HepG2 (cell line): ENCODE results near the gene LPXN. TPM values are rescaled to one million over a fixed set of nuclear protein-coding genes. Genes with fewer than 3 reads are reported as not detected.

ENCODE experiments used
- BRCA1 ChIP-seq: sonication (generic); formaldehyde crosslinking; IDR thresholded peaks from 2 replicates; pipeline ENCODE4 v1.4.0; 2020; ENCODE audit warnings: missing genetic modification reagents
- CEBPG ChIP-seq: IDR thresholded peaks from 2 replicates; pipeline ENCODE4 v1.6.1; 2016
- E2F1 ChIP-seq: sonication (generic); formaldehyde crosslinking; IDR thresholded peaks from 2 replicates; pipeline ENCODE4 v1.5.0; 2020; ENCODE audit warnings: missing genetic modification reagents
- HHEX ChIP-seq: IDR thresholded peaks from 2 replicates; pipeline ENCODE4 v1.6.1; 2016; ENCODE audit warnings: control low read depth
- KDM3A ChIP-seq: IDR thresholded peaks from 2 replicates; pipeline ENCODE4 v1.6.1; 2018; ENCODE audit warnings: low read depth, missing compliant biosample characterization
- MXI1 ChIP-seq: IDR thresholded peaks from 3 replicates; pipeline ENCODE4 v1.6.1; 2012; ENCODE audit warnings: low read depth, low read length, inconsistent platforms, borderline replicate concordance
- MYNN ChIP-seq: sonication (generic); formaldehyde crosslinking; IDR thresholded peaks from 2 replicates; pipeline ENCODE4 v1.4.0; 2020; ENCODE audit warnings: mild to moderate bottlenecking, low read depth, missing genetic modification reagents
- RELA ChIP-seq: sonication (generic); formaldehyde crosslinking; IDR thresholded peaks from 2 replicates; pipeline ENCODE4 v1.4.0; 2020; ENCODE audit warnings: missing genetic modification reagents
- RFX1 ChIP-seq: fragments of 450-650 bp; IDR thresholded peaks from 2 replicates; pipeline ENCODE4 v1.6.1; 2017
- SMAD9 ChIP-seq: sonication (generic); formaldehyde crosslinking; IDR thresholded peaks from 2 replicates; pipeline ENCODE4 v1.5.1; 2020; ENCODE audit warnings: mild to moderate bottlenecking, missing genetic modification reagents
- STAT6 ChIP-seq: sonication (generic); formaldehyde crosslinking; IDR thresholded peaks from 2 replicates; pipeline ENCODE4 v1.4.0; 2020; ENCODE audit warnings: missing genetic modification reagents, mild to moderate bottlenecking, borderline replicate concordance
- SUZ12 ChIP-seq: fragments of 150-350 bp; IDR thresholded peaks from 2 replicates; pipeline ENCODE4 v1.6.1; 2014; ENCODE audit warnings: low read depth, low read length
- TCF12 ChIP-seq, 2 experiments: fragments of 450-650 bp in 1 of 2; sonication (generic) in 1 of 2; formaldehyde crosslinking in 1 of 2; IDR thresholded peaks; 2 replicates each; pipeline versions ENCODE4 v1.6.1 to v1.8.0; 2017 to 2022; ENCODE audit warnings: antibody characterized with exemption in 1 of 2, mild to moderate bottlenecking in 1 of 2, missing genetic modification reagents in 1 of 2, moderate library complexity in 1 of 2
- TSC22D2 ChIP-seq: sonication (generic); formaldehyde crosslinking; IDR thresholded peaks from 2 replicates; pipeline ENCODE4 v1.5.1; 2020; ENCODE audit warnings: missing genetic modification reagents, mild to moderate bottlenecking, borderline replicate concordance
- ZBTB8A ChIP-seq: sonication (generic); formaldehyde crosslinking; IDR thresholded peaks from 2 replicates; pipeline ENCODE4 v1.4.0; 2020; ENCODE audit warnings: mild to moderate bottlenecking, low read depth, missing genetic modification reagents, borderline replicate concordance
- ZNF225 ChIP-seq: sonication (generic); formaldehyde crosslinking; IDR thresholded peaks from 2 replicates; pipeline ENCODE4 v1.4.0; 2020; ENCODE audit warnings: mild to moderate bottlenecking, missing genetic modification reagents
- ZNF333 ChIP-seq: sonication (generic); formaldehyde crosslinking; IDR thresholded peaks from 2 replicates; pipeline ENCODE4 v1.4.0; 2020; ENCODE audit warnings: mild to moderate bottlenecking, missing genetic modification reagents, borderline replicate concordance
- ZNF33B ChIP-seq: sonication (generic); formaldehyde crosslinking; IDR thresholded peaks from 2 replicates; pipeline ENCODE4 v1.5.1; 2020; ENCODE audit warnings: mild to moderate bottlenecking, missing genetic modification reagents
- ZNF350 ChIP-seq: sonication (generic); formaldehyde crosslinking; IDR thresholded peaks from 2 replicates; pipeline ENCODE4 v1.4.0; 2020; ENCODE audit warnings: mild to moderate bottlenecking, low read depth, missing genetic modification reagents, borderline replicate concordance
- ZNF367 ChIP-seq: sonication (generic); formaldehyde crosslinking; IDR thresholded peaks from 2 replicates; pipeline ENCODE4 v1.4.0; 2020; ENCODE audit warnings: missing genetic modification reagents, borderline replicate concordance
- ZNF432 ChIP-seq: sonication (generic); formaldehyde crosslinking; IDR thresholded peaks from 2 replicates; pipeline ENCODE4 v1.5.0; 2020; ENCODE audit warnings: missing genetic modification reagents, mild to moderate bottlenecking, borderline replicate concordance
- ZNF710 ChIP-seq: sonication (generic); formaldehyde crosslinking; IDR thresholded peaks from 2 replicates; pipeline ENCODE4 v1.5.0; 2020; ENCODE audit warnings: mild to moderate bottlenecking, missing genetic modification reagents, borderline replicate concordance
- ZNF879 ChIP-seq: sonication (generic); formaldehyde crosslinking; IDR thresholded peaks from 2 replicates; pipeline ENCODE4 v1.8.1; 2023; ENCODE audit warnings: missing genetic modification reagents
- polyA plus RNA-seq, 8 experiments: library from polyadenylated mRNA; depleted of rRNA in 3 of 8; stranded (reverse) in 7 of 8; unstranded in 1 of 8; fragments of >200 nt; fragmentation: Illumina TruSeq in 4 of 8; extraction: Trizol in 4 of 8; gene quantifications; 2 replicates each; pipeline versions ENCODE4 v1.2.1 to v1.2.3, GENCODE V29; 2011 to 2016; ENCODE audit warnings: low read depth in 4 of 8, missing spikeins in 1 of 8, mixed read lengths in 1 of 8; ENCODE audit not compliant: insufficient read depth in 1 of 8
- total RNA-seq, 5 experiments: library from RNA; depleted of rRNA; stranded (reverse); fragments of >200 nt; fragmentation: Illumina TruSeq; extraction: Trizol; gene quantifications; 2 replicates each; pipeline ENCODE4 v1.2.3, GENCODE V29; 2016; ENCODE audit warnings: low read depth in 1 of 5
- TF ChIP-seq, protein P1 (sequence below): IDR thresholded peaks from 2 replicates; pipeline ENCODE4 v1.6.1; 2012; ENCODE audit warnings: inconsistent platforms
- TF ChIP-seq, protein P2 (sequence below): sonication (generic); formaldehyde crosslinking; IDR thresholded peaks from 2 replicates; pipeline ENCODE4 v1.8.0; 2022; ENCODE audit warnings: missing genetic modification reagents, low read depth, mild to moderate bottlenecking, borderline replicate concordance

The LPXN gene
- total and polyA plus RNA-seq, 2 of the 13 experiments (the other 11 are each of a cell fraction or from before 2014, with no cell fraction given), result 1.7 to 3.5 TPM

DNA sequence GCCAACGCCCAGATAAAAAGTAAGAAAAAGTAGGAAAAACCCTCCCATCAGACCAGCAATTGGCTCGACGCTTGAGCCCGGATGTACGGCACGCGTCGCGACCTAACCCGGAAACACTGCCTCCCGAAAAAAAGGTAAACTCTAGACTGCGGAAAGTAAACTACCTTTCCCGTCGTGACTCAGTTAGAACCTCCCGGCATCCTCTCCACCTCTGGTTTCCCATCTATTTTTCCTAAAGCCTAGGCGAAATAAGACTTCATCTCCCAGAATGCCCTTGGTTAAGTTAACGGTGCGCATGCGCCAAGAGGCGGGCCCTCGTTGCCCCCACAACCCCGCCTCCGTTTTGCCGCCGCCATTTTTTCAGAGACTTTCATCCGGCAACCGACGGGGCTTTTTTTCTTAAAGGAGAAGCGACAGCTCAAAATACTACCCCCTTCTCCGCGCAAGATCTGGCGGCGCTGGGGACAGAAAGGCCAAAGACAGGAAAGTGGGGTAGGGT, 2.5 kb upstream of the LPXN start (continued):
- no peak for TF ChIP-seq STAT6 (CRISPR knock-in tag)
- no peak for TF ChIP-seq BRCA1 (CRISPR knock-in tag)
- peak; percentile 69 for TF ChIP-seq SUZ12
- TF ChIP-seq ZNF33B, result no peak
- TF ChIP-seq ZNF350, result no peak; the same call in 1 of the 2 replicates
- TF ChIP-seq E2F1 (CRISPR knock-in tag), result no peak; the same call in 1 of the 2 replicates
- TF ChIP-seq HHEX, result no peak
- TF ChIP-seq ZNF879 (CRISPR knock-in tag), result no peak
- no peak for TF ChIP-seq ZBTB8A (CRISPR knock-in tag)
- TF ChIP-seq, protein P1, sequence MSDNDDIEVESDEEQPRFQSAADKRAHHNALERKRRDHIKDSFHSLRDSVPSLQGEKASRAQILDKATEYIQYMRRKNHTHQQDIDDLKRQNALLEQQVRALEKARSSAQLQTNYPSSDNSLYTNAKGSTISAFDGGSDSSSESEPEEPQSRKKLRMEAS, result peak; percentile 62; the same call in 1 of the 2 replicates
- TF ChIP-seq MYNN, result no peak
- TF ChIP-seq ZNF367 (CRISPR knock-in tag), result no peak
- TF ChIP-seq, protein P2, sequence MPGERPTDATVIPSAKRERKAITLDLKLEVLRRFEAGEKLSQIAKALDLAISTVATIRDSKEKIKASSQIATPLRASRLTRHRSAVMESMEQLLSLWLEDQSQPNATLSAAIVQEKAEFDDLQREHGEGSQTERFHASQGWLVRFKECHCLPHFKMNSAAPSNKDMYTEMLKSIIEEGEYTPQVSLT (CRISPR knock-in tag), result no peak
- TF ChIP-seq SMAD9, result no peak
- TF ChIP-seq ZNF432 (CRISPR knock-in tag), result no peak
- TF ChIP-seq RFX1, result peak; percentile 39; the same call in 1 of the 2 replicates
- TF ChIP-seq RELA (CRISPR knock-in tag), result no peak
- 0 out of 2 replicates have a peak, but pooled peaks have one; percentile 22 for TF ChIP-seq KDM3A (CRISPR knock-in tag)
- TF ChIP-seq TSC22D2, result no peak
- peak; percentile 24; the same call in 1 of the 3 replicates for TF ChIP-seq MXI1
- TF ChIP-seq ZNF710, result no peak
- TF ChIP-seq ZNF225, result no peak
- TF ChIP-seq TCF12 (IDR thresholded peaks at IDR 0.05), result no peak
- TF ChIP-seq TCF12 (CRISPR knock-in tag; IDR thresholded peaks at IDR 0.05), result no peak
- TF ChIP-seq ZNF333 (CRISPR knock-in tag), result no peak
- TF ChIP-seq CEBPG (CRISPR knock-in tag), result no peak
